HG02981 (cell line): ENCODE results near the gene CTCF.

Experiments
- ATAC-seq: cut with Tn5 transposase; IDR thresholded peaks from one replicate; pipeline ENCODE4 v1.9.1; 2021; ENCODE audit warnings: mild to moderate bottlenecking, moderate library complexity; ENCODE audit not compliant: unreplicated experiment

The CTCF gene

DNA sequence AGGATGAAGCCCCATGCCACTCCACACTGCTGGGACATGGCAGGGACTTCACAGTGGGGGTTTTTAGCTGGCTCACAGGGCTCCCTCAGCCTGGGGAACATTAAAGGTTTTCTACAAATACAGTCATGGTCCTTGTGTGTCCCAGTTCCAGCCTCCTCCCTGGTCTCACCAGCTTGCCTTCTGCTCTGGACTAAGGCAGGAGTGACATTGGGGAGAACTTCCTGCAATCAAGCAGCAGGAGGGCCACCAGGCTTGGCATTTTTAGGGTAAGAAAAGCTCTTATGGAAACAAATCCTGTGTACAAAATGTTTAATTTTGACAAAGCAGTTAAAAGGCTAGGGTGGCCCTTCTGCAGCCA, 100.3 kb downstream of the CTCF start:
- ATAC-seq: no peak

DNA sequence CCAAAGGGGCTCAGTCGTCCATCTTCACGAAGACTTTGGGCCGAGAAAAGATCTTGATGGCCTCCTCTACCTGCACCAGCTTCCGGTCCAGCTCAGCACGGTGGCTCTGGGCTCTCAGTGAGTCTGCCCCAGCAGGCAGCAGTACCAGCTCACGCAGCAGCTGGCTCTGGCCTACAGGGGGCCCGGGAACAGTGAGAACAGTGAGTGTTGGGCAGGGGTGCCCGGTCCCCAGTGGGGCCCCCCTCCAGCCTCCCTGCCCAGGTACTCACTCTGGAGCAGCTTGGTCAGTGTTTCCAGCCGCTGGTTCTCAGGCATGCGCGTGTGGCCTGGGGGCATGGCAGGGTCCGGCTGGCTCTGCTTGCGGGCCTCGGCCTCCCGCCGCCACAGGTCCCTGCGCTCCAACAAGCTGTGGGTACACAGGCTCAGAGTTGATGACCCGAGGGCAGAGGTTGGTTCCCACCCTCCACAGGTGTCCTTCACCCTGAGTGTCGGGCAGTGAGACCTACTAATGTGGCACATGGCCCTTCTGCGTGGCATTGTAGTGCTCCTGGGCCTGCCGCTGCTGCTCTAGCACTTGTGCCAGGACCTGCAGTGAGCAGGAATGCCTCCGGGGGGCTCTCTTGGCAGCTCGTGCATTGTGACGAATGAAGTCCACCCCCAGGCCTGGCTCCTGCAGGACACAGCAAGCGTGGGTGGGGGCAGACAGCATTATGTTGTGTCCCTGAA, 101.0 kb downstream of the CTCF start:
- no peak for ATAC-seq

DNA sequence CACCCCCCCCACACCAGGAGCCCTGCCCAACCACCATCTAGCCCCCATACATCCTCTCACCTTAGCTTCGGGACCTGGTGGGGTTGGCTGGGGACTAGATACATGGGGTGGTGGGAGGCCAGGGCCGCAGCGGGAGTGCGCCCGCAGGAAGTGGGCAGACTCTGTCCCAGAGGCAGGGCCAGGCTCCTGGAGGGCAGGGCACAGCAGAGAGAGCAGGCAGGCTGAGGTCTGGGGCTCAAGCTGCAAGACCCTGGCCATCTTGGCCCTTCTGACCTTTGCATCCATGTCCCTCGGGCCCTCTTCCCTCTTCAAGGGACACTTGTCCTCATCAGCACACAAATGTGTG, 101.5 kb downstream of the CTCF start:
- no peak for ATAC-seq

DNA sequence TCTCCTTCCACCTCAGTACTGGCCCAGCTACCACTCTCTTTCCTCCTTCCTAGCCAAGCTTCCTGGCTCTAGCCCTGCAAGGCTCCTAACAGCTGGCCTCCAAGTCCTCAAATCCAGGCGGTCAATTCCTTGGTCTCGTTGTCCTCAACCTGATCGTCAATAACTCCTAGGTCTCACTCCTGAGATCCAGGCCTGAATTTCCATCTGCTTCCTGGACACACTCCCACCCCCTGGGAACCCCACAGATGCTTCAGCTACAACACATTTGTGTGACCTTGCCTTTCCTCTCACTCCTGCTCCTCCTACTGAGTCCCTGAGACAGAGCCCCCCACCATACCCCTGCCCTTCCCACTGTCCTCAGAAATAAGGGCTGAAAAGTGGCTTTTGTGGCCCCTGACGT, 101.9 kb downstream of the CTCF start:
- no peak for ATAC-seq

DNA sequence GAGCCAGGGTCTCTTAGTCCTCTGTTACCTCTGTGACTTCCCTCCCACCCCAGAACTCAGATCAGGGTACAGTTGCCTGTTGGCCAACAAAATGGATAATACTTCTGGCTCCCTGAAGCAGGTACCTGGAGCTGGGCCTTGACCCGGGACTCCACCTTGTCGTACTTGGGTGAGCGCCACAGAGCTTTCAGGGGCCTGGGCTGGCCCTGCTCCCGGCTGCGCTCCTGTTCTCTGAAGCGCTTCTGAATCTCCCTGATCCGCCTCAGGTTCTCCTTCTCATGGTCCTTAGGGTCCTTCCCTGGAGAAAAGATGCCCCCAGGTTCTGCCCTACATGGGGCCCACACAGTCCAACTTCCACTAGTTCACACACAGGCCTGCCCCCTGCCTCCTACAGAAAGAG, 102.5 kb downstream of the CTCF start:
- ATAC-seq: no peak

DNA sequence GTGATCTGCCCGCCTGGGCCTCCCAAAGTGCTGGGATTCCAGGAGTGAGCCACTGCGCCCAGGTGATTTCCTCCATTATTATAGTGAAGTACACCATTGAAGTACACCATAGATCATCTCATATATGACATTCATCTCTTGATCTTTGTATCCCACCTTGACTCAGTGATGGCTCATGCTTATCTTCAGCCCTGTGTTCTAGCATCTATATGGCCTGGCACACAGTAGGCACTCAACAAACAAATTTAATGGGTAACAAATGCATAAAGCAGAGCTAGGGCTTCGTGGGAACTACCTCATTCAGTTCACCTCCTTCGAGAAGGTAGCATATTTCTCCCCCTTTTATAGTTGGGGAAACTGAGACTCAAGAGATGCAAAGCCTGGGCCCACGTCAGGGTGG, 103.3 kb downstream of the CTCF start:
- no peak for ATAC-seq

DNA sequence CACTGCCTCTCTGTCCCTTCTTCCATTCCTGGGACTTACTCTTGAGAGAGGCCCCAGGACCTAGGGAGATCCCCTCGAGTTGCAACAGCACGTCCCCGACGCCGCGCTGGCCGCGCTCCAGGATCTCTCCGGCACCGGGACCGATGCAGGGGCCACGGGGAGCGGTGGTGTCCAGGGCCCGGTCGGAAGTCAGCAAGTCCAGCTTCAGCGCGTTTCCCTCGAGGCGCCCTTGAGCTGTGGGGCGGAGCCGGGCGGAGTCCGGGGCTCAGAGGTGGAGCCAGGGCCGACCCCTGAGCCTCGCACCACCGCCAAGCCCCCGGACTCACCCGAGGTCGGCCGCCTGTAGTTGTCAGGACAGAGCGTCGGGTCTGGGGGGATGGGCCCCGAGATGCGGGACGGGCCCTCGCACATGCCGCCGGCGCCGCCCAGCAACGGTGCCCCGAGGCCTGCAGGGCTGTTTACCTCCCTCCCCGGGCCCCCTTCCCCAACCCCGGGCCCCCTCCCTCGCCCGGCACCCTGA, 103.8 kb downstream of the CTCF start:
- ATAC-seq: no peak

DNA sequence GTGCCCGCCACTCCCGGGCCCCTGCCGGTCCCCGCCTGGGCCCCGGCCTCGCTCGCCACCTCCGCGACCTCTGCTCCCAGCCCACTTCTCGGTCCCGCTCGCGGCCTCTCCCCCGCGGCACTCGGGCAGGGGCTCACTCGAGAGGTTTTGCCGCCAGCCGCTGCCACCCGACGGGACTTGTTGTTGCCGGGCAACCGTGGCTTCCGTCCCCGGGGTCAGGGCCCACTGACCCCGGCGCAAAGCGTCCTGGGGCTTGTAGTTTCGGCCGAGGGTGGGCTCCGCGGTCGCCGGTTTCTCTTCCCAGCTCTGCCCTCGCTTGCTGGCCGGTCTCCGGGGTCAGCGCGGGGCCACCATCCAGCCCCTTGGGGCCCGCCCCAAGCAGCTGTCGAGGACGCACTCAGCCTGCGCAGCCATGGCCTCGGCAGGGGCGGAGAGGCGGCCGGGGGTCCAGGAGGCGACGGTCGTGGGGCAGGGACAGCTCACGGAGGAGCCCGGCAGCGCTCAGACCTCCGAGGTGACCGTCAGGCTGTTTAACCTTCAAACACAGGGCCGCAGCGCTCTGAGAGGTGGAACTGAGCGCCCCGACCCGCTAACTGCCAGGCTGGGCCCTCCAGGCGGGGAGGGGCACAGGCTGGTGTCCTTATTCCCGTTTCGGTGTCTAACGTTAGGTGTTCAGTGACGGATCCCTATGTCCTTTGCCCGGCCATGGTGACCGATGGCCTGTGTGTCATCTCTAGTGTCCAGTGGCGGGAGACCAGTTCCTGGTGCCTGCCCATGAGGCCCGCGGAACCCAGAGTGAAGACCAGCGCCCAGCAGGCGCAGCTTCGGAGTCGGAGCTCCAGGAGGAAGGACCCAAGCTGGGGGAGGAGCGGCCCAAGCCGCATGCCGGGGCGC, 104.5 kb downstream of the CTCF start, which contains the start of the genes C16orf86 and ENKD1:
Gene C16orf86, plus strand, starts transcription at position 256 of the 894 bp plus-strand sequence. Its CDS starts 157 bp downstream, at position 413.
Gene ENKD1, minus strand, starts transcription at position 192 of the 894 bp plus-strand sequence. CDS start 308 bp downstream, outside the sequence.
- peak; percentile 55 for ATAC-seq

DNA sequence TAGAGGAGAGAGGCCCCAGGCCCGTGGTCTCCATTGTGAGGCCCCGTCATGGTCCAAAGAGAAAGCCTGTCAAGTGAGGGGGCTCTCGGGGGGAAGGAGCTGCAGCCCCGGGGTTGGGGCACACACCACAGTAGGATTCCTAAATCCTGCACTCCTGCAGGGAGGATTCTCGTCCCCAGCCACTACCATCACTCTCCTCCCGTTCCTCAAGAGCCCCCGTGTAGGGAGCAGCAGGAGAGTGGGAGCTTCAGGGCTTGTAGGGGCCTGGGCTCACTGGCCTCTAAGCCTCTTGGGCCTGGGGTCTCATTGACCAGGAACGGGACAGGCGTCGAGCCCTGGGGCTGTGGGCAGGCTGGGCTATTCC, 105.1 kb downstream of the CTCF start:
- ATAC-seq: no peak

DNA sequence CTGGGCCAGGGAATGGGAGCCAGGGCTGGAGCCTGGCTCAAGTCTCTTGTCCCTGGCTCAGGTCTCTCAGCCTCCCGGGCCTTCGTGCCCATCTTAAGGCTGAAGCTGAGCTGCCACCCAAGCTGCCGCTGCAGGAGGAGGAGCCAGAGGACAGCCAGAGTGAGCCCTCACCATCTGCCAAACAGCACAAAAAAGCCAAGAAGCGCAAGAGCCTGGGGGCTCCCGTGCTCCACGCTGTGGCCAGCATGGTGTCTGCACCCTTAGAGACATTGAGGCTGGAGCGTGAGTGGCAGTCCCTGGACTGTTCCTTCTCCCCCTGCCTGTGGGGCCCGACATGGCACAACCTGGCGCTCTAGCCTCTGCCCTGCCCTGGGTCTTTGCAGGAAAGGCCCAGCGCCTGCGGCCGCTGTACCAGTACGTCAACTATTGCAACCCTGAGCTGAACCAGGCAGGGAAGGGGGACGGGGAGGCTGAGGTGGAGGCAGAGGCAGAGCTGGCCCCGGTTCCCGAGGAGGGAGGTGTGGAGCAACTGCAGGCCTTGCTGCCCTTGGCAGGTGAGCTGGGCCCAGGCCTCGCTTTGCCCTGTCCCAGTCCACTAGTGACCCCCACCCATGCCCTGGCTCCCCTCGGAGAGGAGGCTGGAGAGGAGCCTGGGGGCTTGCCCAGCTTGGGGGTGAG, 105.6 kb downstream of the CTCF start:
- peak; percentile 65 for ATAC-seq

DNA sequence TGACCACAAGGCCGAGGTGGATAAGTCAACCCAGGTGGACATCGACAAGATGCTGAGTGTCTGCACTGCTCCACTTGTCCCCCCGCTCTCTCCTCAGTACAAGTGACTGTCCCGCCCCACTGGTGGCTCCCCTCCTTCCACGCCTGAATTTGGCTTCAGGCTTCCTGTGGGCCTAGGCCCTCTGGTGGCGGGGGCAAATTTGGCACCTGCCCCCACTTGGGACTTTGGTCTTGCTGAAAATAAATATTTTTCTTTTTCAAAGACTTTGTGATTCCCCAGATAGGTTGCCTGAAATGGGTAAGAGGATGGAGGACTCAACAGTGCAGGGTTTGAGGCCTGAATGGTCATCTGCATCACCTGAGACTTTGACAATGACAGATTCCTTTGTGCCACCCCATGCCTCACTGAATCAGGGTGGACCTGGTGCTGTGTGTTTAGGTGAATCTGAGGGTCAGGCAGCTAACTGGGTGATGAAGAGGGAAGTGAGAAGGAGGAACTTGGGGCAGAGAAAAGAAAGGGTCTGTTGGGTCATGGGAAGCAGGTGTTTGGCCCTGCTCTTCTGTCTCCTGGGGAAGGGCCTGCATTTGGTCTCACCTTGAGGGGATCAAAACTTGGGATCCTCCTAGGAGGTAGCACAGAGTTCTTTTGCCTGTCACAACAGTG, 106.3 kb downstream of the CTCF start:
- ATAC-seq: no peak

DNA sequence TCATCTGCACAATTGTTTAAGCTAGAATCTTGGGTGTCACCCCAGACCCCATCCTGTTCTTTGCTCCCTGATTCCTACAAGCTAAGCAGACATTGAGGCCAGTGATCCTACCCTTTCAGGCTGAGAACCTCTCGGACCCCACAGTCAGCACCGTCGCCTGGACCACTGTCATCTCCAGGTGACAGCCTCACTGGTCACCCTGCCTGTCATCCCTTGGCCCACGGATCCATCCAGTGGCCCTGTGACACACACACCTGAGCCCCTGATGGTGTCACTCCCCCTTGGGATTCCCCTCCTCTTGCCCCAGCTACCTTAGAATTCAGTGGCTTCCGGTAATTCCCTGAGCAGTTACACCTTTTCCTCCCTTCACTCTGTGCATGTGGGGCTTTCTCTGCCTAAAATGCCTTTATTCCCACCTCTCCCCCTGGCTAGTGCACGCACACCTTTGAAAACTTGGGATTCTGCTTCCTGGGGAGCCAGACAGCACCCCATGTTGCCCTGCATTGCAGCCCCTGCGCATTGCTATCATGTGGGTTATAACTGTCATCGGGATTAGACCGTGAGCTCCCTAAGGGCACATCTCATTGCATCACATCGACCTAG, 107.3 kb downstream of the CTCF start:
- ATAC-seq: no peak

DNA sequence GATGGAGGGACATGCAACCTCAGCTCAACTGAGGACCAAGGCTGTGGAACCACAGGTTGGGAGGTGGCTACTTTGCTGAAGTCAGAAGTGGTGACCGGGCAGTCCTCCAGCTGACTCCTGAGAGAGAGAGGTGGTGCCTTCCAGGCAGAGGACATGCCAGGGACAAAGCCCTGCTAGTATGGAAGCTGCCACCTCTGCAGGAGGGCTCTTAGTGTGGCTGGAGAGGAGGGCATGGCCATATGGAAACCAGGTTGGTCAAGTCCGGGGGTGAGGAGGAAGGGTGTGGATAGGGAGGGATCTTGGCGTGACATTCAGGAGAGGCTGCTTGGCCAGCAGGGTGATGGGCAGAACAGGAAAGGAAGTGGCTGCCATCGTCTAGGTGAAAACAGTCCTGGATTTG, 110.0 kb downstream of the CTCF start:
- no peak for ATAC-seq

DNA sequence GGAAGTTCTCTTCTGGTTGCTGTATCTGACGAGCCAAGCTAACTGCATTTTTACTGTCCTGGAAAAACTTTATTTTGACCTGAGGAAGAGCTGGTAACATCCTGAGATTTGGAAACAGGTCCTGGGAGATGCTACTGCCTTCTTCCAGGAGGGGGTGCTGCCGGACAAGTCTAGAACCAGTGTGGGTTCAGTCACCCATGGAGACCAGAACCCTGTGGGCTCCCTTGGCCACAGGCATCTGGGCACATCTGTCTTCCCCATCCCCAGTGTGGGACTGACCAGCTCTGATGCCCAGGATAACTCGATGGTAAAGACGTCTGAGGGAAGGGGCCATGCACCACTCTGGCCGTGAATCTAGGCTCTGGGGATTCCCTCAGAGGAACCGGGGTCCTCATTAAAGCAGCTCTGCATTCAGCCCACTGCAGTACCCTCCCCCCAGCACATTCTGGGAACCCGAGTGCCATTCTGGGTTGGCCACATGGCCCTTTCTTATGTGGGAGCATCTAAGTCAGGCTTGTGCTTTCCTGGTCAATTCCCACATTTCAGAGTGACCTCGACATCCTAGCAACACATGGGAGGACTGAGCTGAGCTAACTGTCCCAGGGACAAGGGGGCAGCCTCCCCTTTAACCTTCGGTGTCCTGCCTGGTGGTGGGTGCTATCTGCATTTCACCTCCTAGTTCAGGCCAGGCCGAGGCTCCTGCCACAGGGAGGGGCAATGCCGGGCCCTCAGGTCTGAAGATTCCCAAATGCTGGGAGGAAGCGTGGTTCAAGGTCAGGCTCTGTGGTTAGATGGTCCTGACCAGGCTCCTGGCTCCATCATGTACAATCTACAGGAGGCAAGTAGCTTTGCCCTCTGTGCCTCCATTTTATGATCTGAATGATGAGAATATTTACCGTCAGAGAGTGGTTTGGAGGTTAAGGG, 110.7 kb downstream of the CTCF start:
- no peak for ATAC-seq

DNA sequence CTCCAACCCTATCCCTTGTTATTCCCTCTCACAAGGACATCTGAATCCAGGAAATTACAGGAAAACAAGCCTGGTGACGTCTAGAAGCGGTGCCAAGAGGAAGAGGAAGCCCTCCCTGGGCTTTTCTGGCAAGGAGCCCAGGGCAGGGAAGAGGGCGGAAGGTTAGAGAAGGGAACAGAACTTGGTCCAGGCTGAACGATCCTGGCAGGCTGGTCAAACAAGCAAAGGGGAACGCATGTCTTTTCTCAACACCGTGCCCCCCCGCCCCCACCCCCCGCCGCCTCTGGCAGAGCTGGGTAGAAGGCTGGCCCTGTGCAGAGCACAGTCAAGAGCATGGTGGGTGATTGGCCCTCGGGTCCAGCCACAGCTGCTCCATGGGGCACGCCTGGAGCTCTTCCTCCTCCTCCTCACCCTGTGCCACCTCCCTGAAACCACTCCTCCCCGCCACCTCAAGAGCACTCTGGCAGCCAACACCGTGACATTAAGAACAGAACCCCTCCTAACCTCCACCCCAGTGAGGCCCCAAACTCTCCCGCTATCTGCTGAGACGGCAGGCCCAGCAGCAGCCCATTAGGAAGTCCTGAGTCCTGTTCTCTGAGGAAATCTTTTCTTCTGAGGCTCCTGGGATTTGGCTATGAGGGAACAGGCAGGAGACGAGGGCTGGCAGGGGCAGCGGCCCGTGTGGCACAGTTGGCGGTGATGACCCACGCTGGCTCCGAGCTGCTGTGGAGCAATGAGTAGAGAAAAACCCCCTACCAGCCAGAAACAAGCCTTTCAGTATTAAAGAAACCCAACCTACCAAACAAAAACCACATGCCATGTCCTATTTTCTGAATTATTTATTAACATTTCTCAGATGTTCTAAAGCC, 111.6 kb downstream of the CTCF start:
- no peak for ATAC-seq

DNA sequence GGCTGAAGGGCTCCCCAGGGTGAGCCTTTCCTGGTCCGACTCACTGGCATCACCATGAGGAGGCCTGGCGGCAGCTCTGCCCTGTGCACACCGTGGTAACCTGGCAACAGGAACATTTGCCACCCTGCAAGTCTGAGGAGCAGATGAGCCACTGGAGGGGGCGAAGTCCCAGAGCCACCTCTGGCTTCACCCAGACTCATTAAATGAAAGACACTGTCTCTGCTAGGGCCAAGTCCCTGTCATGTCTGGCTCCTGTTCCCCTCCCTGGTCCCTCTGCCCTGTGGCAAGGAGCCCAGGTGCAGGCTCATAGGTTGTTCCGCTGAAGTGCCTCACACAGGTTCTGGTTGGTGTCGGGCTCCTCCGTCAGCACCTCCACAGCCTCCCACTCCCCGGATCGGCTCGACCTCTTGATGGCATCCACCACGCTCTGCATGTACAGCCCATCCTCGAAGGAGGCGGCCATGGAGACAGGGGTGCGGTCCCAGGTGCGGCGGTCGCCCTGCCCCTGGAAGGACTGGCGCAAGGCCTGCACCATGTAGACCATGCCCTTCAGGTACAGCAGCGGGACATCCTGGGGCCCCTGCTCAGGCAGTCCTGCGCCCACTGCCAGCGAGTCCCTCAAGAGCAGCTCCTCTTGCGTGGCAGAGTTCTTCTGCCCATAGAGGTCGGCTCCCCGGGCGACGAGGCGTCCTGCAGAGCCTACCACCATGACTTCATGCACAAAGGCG, 112.7 kb downstream of the CTCF start:
- no peak for ATAC-seq

DNA sequence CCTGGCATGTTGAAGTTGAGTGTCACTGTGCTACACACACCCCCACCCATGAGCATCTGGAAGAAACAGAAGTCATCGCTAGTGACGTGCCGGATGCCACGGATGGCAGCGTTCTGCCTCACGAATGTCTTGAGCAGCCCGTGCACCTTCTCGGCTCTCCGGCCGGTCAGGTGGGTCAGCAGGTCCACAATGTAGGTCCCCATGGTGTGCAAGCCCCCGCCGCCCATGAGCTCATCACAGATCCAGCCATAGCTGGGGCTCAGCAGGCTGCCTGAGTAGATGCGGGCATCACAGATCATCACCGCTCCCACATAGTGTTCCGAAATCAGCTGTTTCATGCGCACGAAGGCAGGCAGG, 113.2 kb downstream of the CTCF start:
- no peak for ATAC-seq

DNA sequence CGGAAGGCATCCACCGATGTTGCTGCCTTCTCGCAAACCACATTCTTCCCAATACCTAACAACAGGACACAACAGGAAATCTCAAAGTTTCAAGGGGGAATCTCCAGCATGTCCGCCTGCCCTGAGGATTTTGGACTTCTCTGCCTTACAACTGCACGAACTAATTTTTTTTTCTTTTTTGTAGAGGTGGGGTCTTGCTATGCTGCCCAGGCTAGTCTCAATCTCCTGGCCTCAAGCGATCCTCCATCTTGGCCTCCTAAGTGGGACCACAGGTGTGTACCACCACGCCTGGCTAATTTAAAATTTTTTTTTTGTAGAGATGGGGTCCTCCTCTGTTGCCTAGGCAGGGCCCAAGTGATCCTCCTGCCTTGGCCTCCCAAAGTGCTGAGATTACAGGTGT, 113.7 kb downstream of the CTCF start:
- no peak for ATAC-seq
